H9 (cell line): ENCODE results near the gene CDYL. TPM values are rescaled to one million over a fixed set of nuclear protein-coding genes. Genes with fewer than 3 reads are reported as not detected.

Experiments
- DNase-seq: peaks from one replicate; pipeline ENCODE4 v3.0.0-alpha.2; 2017
- H2AFZ ChIP-seq: one replicate; pipeline ENCODE4 v1.6.1; 2013; ENCODE audit warnings: mild to moderate bottlenecking, low read length, control low read depth, moderate library complexity
- H2AK5ac ChIP-seq: 2 replicates; pipeline ENCODE4 v1.6.1; 2013; ENCODE audit warnings: low read length, control low read depth, mixed read lengths; ENCODE audit not compliant: insufficient read length
- H2BK120ac ChIP-seq: one replicate; pipeline ENCODE4 v1.6.1; 2013; ENCODE audit warnings: low read depth, mild to moderate bottlenecking, low read length, control low read depth, inconsistent platforms; ENCODE audit not compliant: poor library complexity, severe bottlenecking
- H2BK12ac ChIP-seq: 2 replicates; pipeline ENCODE4 v1.6.1; 2013; ENCODE audit warnings: low read length, control low read depth, mixed read lengths, low read depth; ENCODE audit not compliant: insufficient read length
- H2BK15ac ChIP-seq: 2 replicates; pipeline ENCODE4 v1.6.1; 2013; ENCODE audit warnings: low read depth, low read length, control low read depth
- H2BK20ac ChIP-seq: one replicate; pipeline ENCODE4 v1.6.1; 2013; ENCODE audit warnings: low read depth, mild to moderate bottlenecking, low read length, control low read depth, inconsistent platforms; ENCODE audit not compliant: poor library complexity, severe bottlenecking
- H2BK5ac ChIP-seq: 2 replicates; pipeline ENCODE4 v1.6.1; 2013; ENCODE audit warnings: low read length, control low read depth, mixed read lengths; ENCODE audit not compliant: insufficient read length
- H3K14ac ChIP-seq: 2 replicates; pipeline ENCODE4 v1.6.1; 2013; ENCODE audit warnings: low read length, control low read depth; ENCODE audit not compliant: insufficient read depth
- H3K18ac ChIP-seq: 2 replicates; pipeline ENCODE4 v1.6.1; 2013; ENCODE audit warnings: low read depth, mild to moderate bottlenecking, mixed read lengths, low read length, control low read depth; ENCODE audit not compliant: insufficient read length
- H3K23ac ChIP-seq: 2 replicates; pipeline ENCODE4 v1.6.1; 2013; ENCODE audit warnings: low read length, control low read depth, mixed read lengths, low read depth; ENCODE audit not compliant: insufficient read length
- H3K23me2 ChIP-seq: 2 replicates; pipeline ENCODE4 v1.6.1; 2013; ENCODE audit warnings: low read depth, mild to moderate bottlenecking, mixed read lengths, low read length, control low read depth; ENCODE audit not compliant: insufficient read length, poor library complexity, severe bottlenecking
- H3K27ac ChIP-seq: 2 replicates; pipeline ENCODE4 v1.5.1; 2013; ENCODE audit warnings: low read length, control low read depth, mixed read lengths, low read depth; ENCODE audit not compliant: insufficient read length
- H3K27me3 ChIP-seq: 2 replicates; pipeline ENCODE4 v1.6.1; 2013; ENCODE audit warnings: low read length, control low read depth, inconsistent platforms; ENCODE audit not compliant: insufficient read depth
- H3K4ac ChIP-seq: 2 replicates; pipeline ENCODE4 v1.6.1; 2013; ENCODE audit warnings: low read depth, mild to moderate bottlenecking, control low read depth, inconsistent platforms, low read length, moderate library complexity
- H3K4me1 ChIP-seq: 2 replicates; pipeline ENCODE4 v1.6.1; 2013; ENCODE audit warnings: low read length, control low read depth, inconsistent platforms; ENCODE audit not compliant: insufficient read depth
- H3K4me2 ChIP-seq: 2 replicates; pipeline ENCODE4 v1.6.1; 2013; ENCODE audit warnings: low read length, control low read depth, mixed read lengths; ENCODE audit not compliant: insufficient read length, insufficient read depth
- H3K56ac ChIP-seq: 2 replicates; pipeline ENCODE4 v1.6.1; 2013; ENCODE audit warnings: low read depth, mild to moderate bottlenecking, mixed read lengths, low read length, control low read depth; ENCODE audit not compliant: insufficient read length
- H3K79me1 ChIP-seq: 2 replicates; pipeline ENCODE4 v1.6.1; 2013; ENCODE audit warnings: low read depth, mild to moderate bottlenecking, moderate library complexity, low read length, control low read depth, inconsistent platforms; ENCODE audit not compliant: insufficient read depth, poor library complexity, severe bottlenecking
- H3K79me2 ChIP-seq: 2 replicates; pipeline ENCODE4 v1.6.1; 2013; ENCODE audit warnings: low read length, control low read depth, inconsistent platforms; ENCODE audit not compliant: insufficient read depth
- H3K9ac ChIP-seq: 2 replicates; pipeline ENCODE4 v1.6.1; 2013; ENCODE audit warnings: low read length, control low read depth, mixed read lengths; ENCODE audit not compliant: insufficient read length; ENCODE audit errors: extremely low read depth
- H3K9me3 ChIP-seq: one replicate; pipeline ENCODE4 v1.6.1; 2013; ENCODE audit warnings: low read depth, low read length, inconsistent platforms; ENCODE audit not compliant: control insufficient read depth
- H3T11ph ChIP-seq: one replicate; pipeline ENCODE4 v1.6.1; 2013; ENCODE audit warnings: mild to moderate bottlenecking, low read length, control low read depth, inconsistent platforms
- H4K20me1 ChIP-seq: one replicate; pipeline ENCODE4 v1.6.1; 2013; ENCODE audit not compliant: control insufficient read depth, insufficient read length, insufficient read depth
- H4K5ac ChIP-seq: 2 replicates; pipeline ENCODE4 v1.6.1; 2013; ENCODE audit warnings: low read depth, mild to moderate bottlenecking, mixed read lengths, low read length, control low read depth; ENCODE audit not compliant: insufficient read length
- H4K8ac ChIP-seq: replicated peaks from 2 replicates; pipeline ENCODE4 v1.6.1; 2013; ENCODE audit warnings: low read length, control low read depth, mixed read lengths, low read depth; ENCODE audit not compliant: insufficient read length
- H4K91ac ChIP-seq: 2 replicates; pipeline ENCODE4 v1.6.1; 2013; ENCODE audit warnings: low read depth, mild to moderate bottlenecking, moderate library complexity, mixed read lengths, low read length, control low read depth; ENCODE audit not compliant: insufficient read length
- H3K27ac Mint-ChIP-seq, 3 experiments: 2 replicates in 2 of 3; 3 replicates in 1 of 3; pipeline ENCODE4 v1.8.0; 2020 to 2021; ENCODE audit warnings: mixed read lengths in 3 of 3, mild to moderate bottlenecking in 1 of 3, moderate library complexity in 1 of 3
- H3K27me3 Mint-ChIP-seq: 2 replicates; pipeline ENCODE4 v1.8.0; 2021; ENCODE audit warnings: low read depth, mild to moderate bottlenecking, moderate library complexity, mixed read lengths
- H3K36me3 Mint-ChIP-seq, 3 experiments: 2 replicates in 2 of 3; 3 replicates in 1 of 3; pipeline ENCODE4 v1.8.0; 2020 to 2021; ENCODE audit warnings: low read depth in 3 of 3, mixed read lengths in 3 of 3; ENCODE audit not compliant: insufficient read depth in 1 of 3
- H3K4me1 Mint-ChIP-seq, 2 experiments: 2 replicates each; pipeline ENCODE4 v1.8.0; 2020; ENCODE audit warnings: mixed read lengths in 2 of 2
- H3K4me3 Mint-ChIP-seq, 2 experiments: 2 replicates in 1 of 2; 3 replicates in 1 of 2; pipeline ENCODE4 v1.8.0; 2020 to 2021; ENCODE audit warnings: mild to moderate bottlenecking in 2 of 2, mixed read lengths in 2 of 2, moderate library complexity in 1 of 2
- H3K9me3 Mint-ChIP-seq, 2 experiments: 2 replicates in 1 of 2; 3 replicates in 1 of 2; pipeline ENCODE4 v1.8.0; 2020; ENCODE audit warnings: mild to moderate bottlenecking in 2 of 2, mixed read lengths in 2 of 2, moderate library complexity in 1 of 2
- CTCF ChIP-seq: fragments of 200-600 bp; sonication (generic); conservative IDR thresholded peaks from 3 replicates; pipeline ENCODE4 v1.8.0; 2021; ENCODE audit warnings: antibody characterized with exemption, mild to moderate bottlenecking
- WGBS: extraction: QIAGEN DNeasy Blood & Tissue Kit; methylation state at CpG from one replicate; pipeline ENCODE4 v1.1.7; 2013; ENCODE audit warnings: missing lambda C conversion rate, low lambda C conversion rate, mixed read lengths; ENCODE audit not compliant: insufficient read length; ENCODE audit errors: extremely low coverage; 5-methylcytosine and 5-hydroxymethylcytosine counted together
- total RNA-seq: library from RNA; stranded (reverse); gene quantifications from 2 replicates; pipeline ENCODE4 v1.2.1, GENCODE V29; 2021

The CDYL gene
- total RNA-seq, 1 experiment from 2014 or later = 95.0 TPM

- Histone ChIP-seq H3K23ac (no peak overlapping the region), H3K4me1 (no peaks in the 10 kb centered on the region; the same call in none of the 2 replicates), H3K18ac (no peak overlapping the region), H3K56ac (no peak overlapping the region), H2BK5ac (no peak overlapping the region), H4K20me1 (no peaks in the 10 kb centered on the region), H3K4ac (no peak overlapping the region), H3K27ac (no peak overlapping the region), H2BK20ac (no peak overlapping the region), H3K9me3 (no peaks in the 10 kb centered on the region), H3K79me1 (no peaks in the 10 kb centered on the region), H4K8ac (no peak overlapping the region), H3T11ph (no peak overlapping the region), H2BK120ac (no peak overlapping the region), H2BK12ac (no peak overlapping the region), H3K9ac (peak overlapping the region; percentile 61), H3K14ac (no peak overlapping the region), H3K23me2 (peaks cover 18% of the 10 kb centered on the region), H2BK15ac (no peak overlapping the region), H2AFZ (no peak overlapping the region), H3K27me3 (peaks cover 21% of the 10 kb centered on the region; the same call in 1 of the 2 replicates), H3K4me2 (peak overlapping the region; percentile 82), H3K79me2 (peaks cover 30% of the 10 kb centered on the region; the same call in 1 of the 2 replicates), H4K91ac (no peak overlapping the region), H2AK5ac (no peak overlapping the region), H4K5ac (no peak overlapping the region)
- H3K27me3 Mint-ChIP-seq = peaks cover 23% of the 10 kb centered on the region
- peaks cover 12 to 13% of the 10 kb centered on the region in 2 experiments for H3K9me3 Mint-ChIP-seq
- peaks cover 27 to 41% of the 10 kb centered on the region in 2 experiments for H3K4me1 Mint-ChIP-seq
- peak overlapping the region; percentile 2 to 46 (median 12); a peak in 5 of 7 replicates for H3K27ac Mint-ChIP-seq
- no peak for TF ChIP-seq CTCF
- DNase-seq = no peak
- peaks cover 7 to 17% (median 9%) of the 10 kb centered on the region in 3 experiments; a peak in 6 of 7 replicates for H3K36me3 Mint-ChIP-seq
- no CpG with 5 or more reads among the region's 6 CpGs for WGBS
- H3K4me3 Mint-ChIP-seq = peak overlapping the region; percentile 82 to 93
These were observed 1.9 kb upstream of the CDYL start for GRCh38 chr6:4774296-4774695.
